Mesendoderm (in vitro differentiated cells): ENCODE measurements around the gene ZSWIM4.

Experiments
- DNase-seq: peaks from one replicate; pipeline ENCODE4 v3.0.0; 2013
- H2AK5ac ChIP-seq: 2 replicates; pipeline ENCODE4 v1.6.1; 2013; ENCODE audit warnings: low read length, inconsistent platforms
- H2BK120ac ChIP-seq: 2 replicates; pipeline ENCODE4 v1.6.1; 2013; ENCODE audit warnings: low read depth, mild to moderate bottlenecking, low read length, moderate library complexity, mixed read lengths
- H2BK15ac ChIP-seq: replicated peaks from 2 replicates; pipeline ENCODE4 v1.6.1; 2013; ENCODE audit warnings: low read depth, mild to moderate bottlenecking, moderate library complexity
- H2BK5ac ChIP-seq: 2 replicates; pipeline ENCODE4 v1.6.1; 2013; ENCODE audit warnings: low read length, inconsistent platforms
- H3K18ac ChIP-seq: 2 replicates; pipeline ENCODE4 v1.6.1; 2013; ENCODE audit warnings: mild to moderate bottlenecking, low read length, mixed read lengths
- H3K23ac ChIP-seq: one replicate; pipeline ENCODE4 v1.6.1; 2013; ENCODE audit warnings: low read length
- H3K27ac ChIP-seq: 2 replicates; pipeline ENCODE4 v1.5.1; 2013; ENCODE audit warnings: low read depth, mild to moderate bottlenecking, inconsistent platforms, low read length, moderate library complexity
- H3K27me3 ChIP-seq: 2 replicates; pipeline ENCODE4 v1.6.1; 2013; ENCODE audit warnings: low read length, control low read depth, mild to moderate bottlenecking, inconsistent platforms; ENCODE audit not compliant: insufficient read depth, poor library complexity
- H3K36me3 ChIP-seq: 2 replicates; pipeline ENCODE4 v1.6.1; 2013; ENCODE audit warnings: low read length, inconsistent platforms; ENCODE audit not compliant: control insufficient read depth, insufficient read depth
- H3K4ac ChIP-seq: one replicate; pipeline ENCODE4 v1.6.1; 2013; ENCODE audit warnings: low read depth, mild to moderate bottlenecking, low read length, moderate library complexity
- H3K4me1 ChIP-seq: 2 replicates; pipeline ENCODE4 v1.6.1; 2013; ENCODE audit warnings: low read depth, low read length, inconsistent platforms; ENCODE audit not compliant: control insufficient read depth
- H3K4me2 ChIP-seq: 2 replicates; pipeline ENCODE4 v1.6.1; 2013; ENCODE audit warnings: low read length
- H3K4me3 ChIP-seq: 2 replicates; pipeline ENCODE4 v1.5.1; 2013; ENCODE audit warnings: mild to moderate bottlenecking, low read length
- H3K56ac ChIP-seq: one replicate; pipeline ENCODE4 v1.6.1; 2013; ENCODE audit warnings: low read length
- H3K79me1 ChIP-seq: 2 replicates; pipeline ENCODE4 v1.6.1; 2013; ENCODE audit warnings: low read length, inconsistent platforms
- H3K79me2 ChIP-seq: 2 replicates; pipeline ENCODE4 v1.6.1; 2013; ENCODE audit warnings: mild to moderate bottlenecking, low read length; ENCODE audit not compliant: control insufficient read depth, insufficient read depth
- H3K9ac ChIP-seq: 2 replicates; pipeline ENCODE4 v1.6.1; 2013; ENCODE audit warnings: low read length, inconsistent platforms
- H4K5ac ChIP-seq: one replicate; pipeline ENCODE4 v1.6.1; 2013; ENCODE audit warnings: low read length
- H4K8ac ChIP-seq: one replicate; pipeline ENCODE4 v1.6.1; 2013; ENCODE audit warnings: low read depth, mild to moderate bottlenecking, control low read depth, low read length, moderate library complexity
- WGBS: extraction: QIAGEN DNeasy Blood & Tissue Kit; methylation state at CpG from one replicate; pipeline ENCODE4 v1.1.7; 2013; ENCODE audit warnings: low lambda C conversion rate, missing lambda C conversion rate; ENCODE audit not compliant: insufficient coverage; ENCODE audit errors: extremely low coverage; 5-methylcytosine and 5-hydroxymethylcytosine counted together

The ZSWIM4 gene

DNA sequence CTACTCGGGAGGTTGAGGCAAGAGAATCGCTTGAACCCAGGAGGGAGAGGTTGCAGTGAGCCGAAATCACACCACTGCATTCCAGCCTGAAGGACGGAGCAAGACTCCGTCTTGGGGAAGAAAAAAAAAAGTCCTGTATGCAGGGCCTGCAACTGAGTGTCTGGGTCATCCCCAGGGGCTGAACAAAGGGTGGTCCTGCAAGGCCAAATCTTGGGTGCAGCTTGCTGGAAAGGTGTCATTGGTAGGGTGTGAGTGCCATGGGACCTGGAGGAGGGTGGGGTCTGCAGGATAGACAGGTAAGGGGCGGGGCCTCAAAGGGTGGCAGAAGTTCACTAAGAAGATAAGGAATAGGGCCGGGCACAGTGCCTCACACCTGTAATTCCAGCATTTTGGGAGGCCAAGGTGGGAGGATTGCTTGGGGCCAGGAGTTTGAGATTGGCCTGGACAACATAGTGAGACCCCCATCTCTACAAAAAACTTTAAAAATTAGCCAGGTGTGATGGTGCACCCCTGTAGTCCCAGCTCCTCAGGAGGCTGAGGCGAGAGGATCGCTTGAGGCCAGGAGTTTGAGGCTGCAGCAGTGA is 31.5 kb downstream of the ZSWIM4 start:
- Histone ChIP-seq H2BK15ac (no peak overlapping the region), H3K23ac (no peak overlapping the region), H3K27me3 (no peaks in the 10 kb centered on the region), H3K36me3 (peaks cover 5% of the 10 kb centered on the region), H3K18ac (no peak overlapping the region), H3K4me3 (no peak overlapping the region), H3K4ac (no peak overlapping the region), H3K56ac (no peak overlapping the region), H3K4me2 (no peak overlapping the region), H3K27ac (no peak overlapping the region), H4K8ac (no peak overlapping the region), H3K79me2 (no peaks in the 10 kb centered on the region), H4K5ac (no peak overlapping the region), H3K9ac (no peak overlapping the region), H2BK120ac (no peak overlapping the region), H3K79me1 (no peaks in the 10 kb centered on the region), H2AK5ac (no peak overlapping the region), H3K4me1 (no peaks in the 10 kb centered on the region), H2BK5ac (no peak overlapping the region)
- no CpG with 5 or more reads among the region's 9 CpGs for WGBS
- no peak for DNase-seq

DNA sequence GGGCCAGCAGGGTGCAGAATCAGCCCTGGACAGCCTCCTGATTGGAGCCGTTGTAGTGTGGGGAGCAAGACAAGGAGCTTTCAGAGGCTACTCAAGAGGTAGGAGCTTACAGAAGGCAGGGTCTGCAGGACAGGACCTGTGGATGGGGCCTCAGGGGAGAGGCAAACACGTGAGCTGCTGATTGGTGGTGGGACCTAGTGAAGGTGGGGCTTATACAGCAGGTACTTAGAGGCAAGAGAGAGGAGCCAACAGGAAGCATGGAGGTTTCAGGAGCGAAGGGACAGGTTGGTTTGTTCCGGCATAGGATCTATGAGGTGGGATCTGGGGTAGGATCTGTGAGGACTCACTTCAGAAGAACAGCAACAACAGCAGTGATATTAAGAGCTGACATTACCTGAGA is 32.4 kb downstream of the ZSWIM4 start:
- H4K5ac ChIP-seq: no peak overlapping the region
- no peak overlapping the region for H3K27ac ChIP-seq
- no peak overlapping the region for H2BK15ac ChIP-seq
- no peaks in the 10 kb centered on the region for H3K4me1 ChIP-seq
- no peaks in the 10 kb centered on the region for H3K27me3 ChIP-seq
- no CpG with 5 or more reads among the region's 4 CpGs for WGBS
- no peaks in the 10 kb centered on the region for H3K79me1 ChIP-seq
- no peak overlapping the region for H3K4me2 ChIP-seq
- no peak overlapping the region for H2BK120ac ChIP-seq
- no peak overlapping the region for H3K23ac ChIP-seq
- H3K9ac ChIP-seq: no peak overlapping the region
- no peak overlapping the region for H3K18ac ChIP-seq
- peaks cover 5% of the 10 kb centered on the region for H3K36me3 ChIP-seq
- no peak overlapping the region for H3K56ac ChIP-seq
- peak; percentile 71 for DNase-seq
- no peaks in the 10 kb centered on the region for H3K79me2 ChIP-seq
- no peak overlapping the region for H3K4ac ChIP-seq
- no peak overlapping the region for H4K8ac ChIP-seq
- H3K4me3 ChIP-seq: no peak overlapping the region
- no peak overlapping the region for H2AK5ac ChIP-seq
- no peak overlapping the region for H2BK5ac ChIP-seq

DNA sequence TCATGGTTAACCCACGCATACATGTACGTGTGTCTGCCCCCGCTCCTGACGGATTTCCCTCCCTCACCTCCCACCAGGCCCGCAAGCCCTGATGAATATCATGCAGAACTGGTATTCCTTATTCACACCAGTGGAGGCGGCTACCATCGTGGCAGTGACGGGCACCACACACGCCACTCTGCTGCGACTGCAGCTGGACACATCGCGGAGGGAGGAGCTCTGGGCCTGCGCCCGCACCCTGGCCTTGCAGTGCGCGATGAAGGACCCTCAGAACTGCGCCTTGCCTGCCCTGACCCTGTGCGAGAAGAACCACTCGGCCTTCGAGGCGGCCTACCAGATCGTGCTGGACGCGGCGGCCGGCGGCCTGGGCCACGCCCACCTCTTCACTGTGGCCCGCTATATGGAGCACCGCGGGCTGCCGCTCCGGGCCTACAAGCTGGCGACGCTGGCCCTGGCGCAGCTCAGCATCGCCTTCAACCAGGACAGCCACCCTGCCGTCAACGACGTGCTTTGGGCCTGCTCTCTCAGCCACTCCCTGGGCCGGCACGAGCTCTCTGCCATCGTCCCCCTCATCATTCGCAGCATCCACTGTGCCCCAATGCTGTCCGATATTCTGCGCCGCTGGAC is 35.0 kb downstream of the ZSWIM4 start:
- Histone ChIP-seq H2BK5ac (no peak overlapping the region), H3K27ac (no peak overlapping the region), H2AK5ac (no peak overlapping the region), H3K79me1 (no peaks in the 10 kb centered on the region), H2BK120ac (no peak overlapping the region), H3K4me2 (no peak overlapping the region), H4K5ac (no peak overlapping the region), H3K79me2 (no peaks in the 10 kb centered on the region), H3K9ac (no peak overlapping the region), H3K18ac (no peak overlapping the region), H2BK15ac (no peak overlapping the region), H3K23ac (no peak overlapping the region), H3K4me1 (no peaks in the 10 kb centered on the region), H3K27me3 (no peaks in the 10 kb centered on the region), H3K4me3 (no peak overlapping the region), H3K4ac (no peak overlapping the region), H4K8ac (no peak overlapping the region), H3K36me3 (peaks cover 6% of the 10 kb centered on the region), H3K56ac (no peak overlapping the region)
- WGBS: no CpG with 5 or more reads among the region's 47 CpGs
- DNase-seq: no peak

DNA sequence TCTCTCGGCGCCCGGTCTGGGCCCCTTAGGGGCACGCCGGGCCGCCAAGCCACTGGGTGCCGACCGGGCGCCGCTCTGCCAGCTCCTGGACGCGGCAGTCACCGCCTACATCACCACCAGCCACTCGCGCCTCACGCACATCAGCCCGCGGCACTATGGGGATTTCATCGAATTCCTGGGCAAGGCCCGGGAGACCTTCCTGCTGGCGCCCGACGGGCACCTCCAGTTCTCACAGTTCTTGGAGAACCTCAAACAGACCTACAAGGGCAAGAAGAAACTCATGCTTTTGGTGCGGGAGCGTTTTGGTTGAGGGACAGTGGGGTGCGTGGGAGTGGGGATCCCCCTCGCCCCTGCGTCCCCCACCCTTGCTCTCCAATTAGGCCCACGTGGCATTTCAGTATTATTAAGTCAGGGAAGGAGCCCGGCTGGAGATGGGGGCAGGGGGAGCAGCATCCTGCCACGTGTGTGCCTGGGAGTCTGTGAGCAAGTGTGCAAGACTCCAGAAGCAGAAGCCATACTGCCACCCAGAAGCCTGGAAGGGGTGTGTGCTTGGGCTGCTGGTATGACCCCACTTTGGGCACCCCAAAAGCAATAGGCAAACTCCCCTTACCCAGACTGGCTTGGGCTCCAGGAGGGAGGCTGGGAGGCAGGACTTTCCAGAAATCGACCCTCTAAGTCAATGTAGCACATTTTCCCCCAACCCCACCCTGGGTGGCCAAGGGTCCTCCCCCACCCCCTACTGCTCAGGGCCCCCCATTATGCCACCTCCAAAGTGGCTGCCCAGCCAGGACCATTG is 35.7 kb downstream of the ZSWIM4 start:
- Histone ChIP-seq H2AK5ac (no peak overlapping the region), H3K79me2 (no peaks in the 10 kb centered on the region), H2BK120ac (no peak overlapping the region), H3K4me3 (no peak overlapping the region), H3K56ac (no peak overlapping the region), H3K4me1 (no peaks in the 10 kb centered on the region), H3K36me3 (peaks cover 6% of the 10 kb centered on the region), H3K27ac (no peak overlapping the region), H3K4me2 (no peak overlapping the region), H3K18ac (no peak overlapping the region), H3K79me1 (no peaks in the 10 kb centered on the region), H2BK15ac (no peak overlapping the region), H3K27me3 (no peaks in the 10 kb centered on the region), H3K23ac (no peak overlapping the region), H4K8ac (no peak overlapping the region), H3K4ac (no peak overlapping the region), H4K5ac (no peak overlapping the region), H3K9ac (no peak overlapping the region), H2BK5ac (no peak overlapping the region)
- no CpG with 5 or more reads among the region's 32 CpGs for WGBS
- no peak for DNase-seq

DNA sequence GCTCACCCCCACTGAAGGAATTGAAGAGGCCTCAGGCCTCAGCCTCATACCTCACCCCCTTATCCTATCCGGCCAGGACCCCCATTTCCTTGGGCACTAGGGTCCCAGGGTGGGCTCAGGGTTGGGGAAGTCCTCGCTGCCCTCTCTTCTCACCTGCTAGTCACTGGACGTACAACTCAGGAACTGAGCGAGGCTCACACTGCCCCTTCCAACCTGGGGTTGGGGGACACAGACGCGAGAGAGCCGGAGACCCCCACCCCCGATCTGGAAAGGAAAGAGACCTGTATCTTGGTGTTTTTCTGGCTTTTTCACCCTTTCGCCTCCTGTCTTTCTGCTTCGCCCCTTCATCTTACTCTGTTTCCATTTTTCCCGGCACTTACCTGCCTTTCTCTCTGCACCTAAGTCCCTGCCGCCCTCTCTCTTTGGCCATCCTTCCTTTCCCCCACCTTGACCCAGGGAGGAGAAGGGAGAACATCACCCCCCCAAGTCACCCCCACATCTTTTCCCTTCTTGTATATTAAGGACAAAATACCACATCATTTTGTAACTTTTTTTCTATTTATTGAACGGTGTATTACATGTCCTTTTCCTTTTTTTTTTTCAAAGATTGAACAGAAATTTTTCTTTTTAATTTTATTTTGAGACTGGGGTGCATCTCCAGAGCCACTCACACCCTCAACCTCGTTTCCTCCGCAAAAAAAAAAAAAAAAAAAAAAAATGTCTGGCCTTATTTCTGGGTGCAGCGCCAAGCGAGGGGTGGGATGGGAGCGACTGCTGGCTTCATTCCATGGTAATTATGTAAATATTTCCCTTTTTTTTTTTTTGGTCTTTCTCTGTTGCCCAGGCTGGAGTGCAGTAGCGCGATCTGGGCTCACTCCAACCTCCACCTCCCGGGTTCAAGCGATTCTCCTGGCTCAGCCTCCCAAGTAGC is 36.6 kb downstream of the ZSWIM4 start:
- no CpG with 5 or more reads among the region's 22 CpGs for whole genome bisulfite sequencing

More for the DNA sequence above, 36.6 kb downstream of the ZSWIM4 start:
- Histone ChIP-seq H3K4me3 (no peak overlapping the region), H3K4ac (no peak overlapping the region), H2BK120ac (no peak overlapping the region), H3K23ac (no peak overlapping the region), H3K36me3 (peaks cover 6% of the 10 kb centered on the region), H4K5ac (no peak overlapping the region), H2BK15ac (no peak overlapping the region), H3K79me1 (no peaks in the 10 kb centered on the region), H3K27me3 (no peaks in the 10 kb centered on the region), H3K4me1 (no peaks in the 10 kb centered on the region), H3K4me2 (no peak overlapping the region), H3K56ac (no peak overlapping the region), H3K18ac (no peak overlapping the region), H4K8ac (no peak overlapping the region), H3K27ac (no peak overlapping the region), H2AK5ac (no peak overlapping the region), H3K79me2 (no peaks in the 10 kb centered on the region), H2BK5ac (no peak overlapping the region), H3K9ac (no peak overlapping the region)
- DNase-seq: no peak
